NCI-H82 treated with DMSO at 0.1 percent for 48 hours (cell line): ENCODE measurements around the gene CLIP1.
"Not testable (repeated sequence)": the region's sequence is repeated elsewhere in the genome, so short reads cannot be mapped to it uniquely, and the experiment has no call there.

Experiments used
- DNase-seq: peaks from one replicate; lab custom pipeline; 2025; ENCODE audit not compliant: unreplicated experiment; lab: John Stamatoyannopoulos, UW

CLIP1 gene

GRCh38 chr12:122435186-122435585 is 12.7 kb upstream of the CLIP1 start:
- no peak for DNase-seq

GRCh38 chr12:122429043-122429442 is 6.6 kb upstream of the CLIP1 start:
- DNase-seq = not testable (repeated sequence)

GRCh38 chr12:122427403-122427802 is 4.9 kb upstream of the CLIP1 start:
- DNase-seq = no peak

GRCh38 chr12:122423258-122424165 is 1.0 kb upstream of the CLIP1 start:
- DNase-seq = peak; percentile 54

GRCh38 chr12:122422730-122423257 is 325 bp upstream of the CLIP1 start:
- no peak for DNase-seq

- no peak for DNase-seq
These were observed 1.2 kb downstream of the CLIP1 start for GRCh38 chr12:122421187-122421820.

GRCh38 chr12:122420471-122421162 is 1.9 kb downstream of the CLIP1 start:
- no peak for DNase-seq

- not testable (repeated sequence) for DNase-seq
These were observed 3.4 kb downstream of the CLIP1 start for GRCh38 chr12:122419094-122419493.

GRCh38 chr12:122415665-122416064 is 6.8 kb downstream of the CLIP1 start:
- not testable (repeated sequence) for DNase-seq

- no peak for DNase-seq
These were observed 8.7 kb downstream of the CLIP1 start for GRCh38 chr12:122413516-122414404.

GRCh38 chr12:122412851-122413433 is 9.5 kb downstream of the CLIP1 start:
- DNase-seq = no peak

- no peak for DNase-seq
These were observed 10.9 kb downstream of the CLIP1 start for GRCh38 chr12:122411537-122411936.

GRCh38 chr12:122407208-122407607 is 15.3 kb downstream of the CLIP1 start:
- DNase-seq = no peak

GRCh38 chr12:122406701-122407164 is 15.7 kb downstream of the CLIP1 start:
- DNase-seq = no peak

GRCh38 chr12:122403831-122404230 is 18.6 kb downstream of the CLIP1 start:
- no peak for DNase-seq

GRCh38 chr12:122403115-122403770 is 19.2 kb downstream of the CLIP1 start:
- DNase-seq = no peak

- DNase-seq = no peak
These were observed 20.2 kb downstream of the CLIP1 start for GRCh38 chr12:122402264-122402663.

GRCh38 chr12:122399592-122400373 is 22.7 kb downstream of the CLIP1 start:
- peak; percentile 50 for DNase-seq

- DNase-seq = no peak
These were observed 23.2 kb downstream of the CLIP1 start for GRCh38 chr12:122399254-122399591.
